Thyroid gland (tissue), 4 donors: ENCODE data around the gene DNAJB14. TPM values are rescaled to one million over a fixed set of nuclear protein-coding genes. Genes with fewer than 3 reads are reported as not detected.

Experiments used
- DNase-seq, 2 donors: peaks; one replicate each; pipeline ENCODE4 v3.0.0-alpha.2; 2019
- H3K27ac ChIP-seq, 3 donors: fragments of 200-600 bp; sonication (generic); 1 replicate in 2 of 3; 2 replicates in 1 of 3; pipeline ENCODE4 v1.5.1; 2016 to 2019; ENCODE audit warnings: mild to moderate bottlenecking in 1 of 3, moderate library complexity in 1 of 3
- H3K27me3 ChIP-seq: fragments of 200-600 bp; sonication (generic); one replicate; pipeline ENCODE4 v1.5.1; 2019
- H3K36me3 ChIP-seq, 2 donors: fragments of 200-600 bp; sonication (generic); one replicate each; pipeline ENCODE4 v1.5.1; 2016 to 2019
- H3K4me1 ChIP-seq, 2 donors: fragments of 200-600 bp; sonication (generic); one replicate each; pipeline ENCODE4 v1.5.1; 2017 to 2019
- H3K4me3 ChIP-seq, 3 donors: fragments of 200-600 bp; sonication (generic); replicated peaks in 1 of 3; 1 replicate in 2 of 3; 2 replicates in 1 of 3; pipeline ENCODE4 v1.5.1; 2016; ENCODE audit warnings: mild to moderate bottlenecking in 1 of 3
- H3K9me3 ChIP-seq: fragments of 200-600 bp; sonication (generic); one replicate; pipeline ENCODE4 v1.5.1; 2017
- CTCF ChIP-seq, 6 experiments: fragments of 200-600 bp in 3 of 6; fragments of 450-650 bp in 3 of 6; sonication (generic) in 3 of 6; IDR thresholded peaks; one replicate each; pipeline ENCODE4 v1.5.1; 2016 to 2019; ENCODE audit warnings: antibody characterized with exemption in 6 of 6, mild to moderate bottlenecking in 2 of 6, inconsistent platforms in 1 of 6, moderate library complexity in 1 of 6
- POLR2A ChIP-seq, 2 donors: fragments of 450-650 bp; IDR thresholded peaks; one replicate each; pipeline ENCODE4 v1.6.1; 2017; ENCODE audit warnings: antibody characterized with exemption in 2 of 2, mild to moderate bottlenecking in 2 of 2, moderate library complexity in 1 of 2
- WGBS, 2 donors: methylation state at CpG; one replicate each; pipeline ENCODE4 v1.1.5; 2017; 5-methylcytosine and 5-hydroxymethylcytosine counted together
- intact Hi-C: fragments of 100-400 bp; cut with DNase I; formaldehyde crosslinking; loops from one replicate; pipeline ENCODE4 v1.15.1; 2023
- total RNA-seq, 4 donors: library from RNA; depleted of rRNA; stranded (reverse); fragments of >200 nt; gene quantifications; one replicate each; pipeline ENCODE4 v1.2.3, GENCODE V29; 2016

Gene DNAJB14
- total RNA-seq, 4 donors from 2014 or later: 48.1 to 84.4 (median 72.3) TPM

- Histone ChIP-seq H3K4me3 (no peak overlapping the region), H3K27me3 (no peaks in the 10 kb centered on the region), H3K27ac (no peak overlapping the region), H3K9me3 (no peaks in the 10 kb centered on the region), H3K4me1 (no peaks in the 10 kb centered on the region), H3K36me3 (peaks cover 14 to 16% of the 10 kb centered on the region in 2 donors)
- 89 to 93% methylated on average over 4 of the region's 4 CpGs for WGBS, 2 donors
- DNase-seq: no peak
- TF ChIP-seq CTCF (IDR thresholded peaks at IDR 0.05): no peak
- TF ChIP-seq POLR2A (IDR thresholded peaks at IDR 0.05): no peak
- intact Hi-C loops: no loop called here
Observed at GRCh38 chr4:99886146-99886545, 60.3 kb downstream of the DNAJB14 start.

GRCh38 chr4:99885687-99886086 is 60.7 kb downstream of the DNAJB14 start:
- H3K4me3 ChIP-seq: no peak overlapping the region
- no peak overlapping the region for H3K27ac ChIP-seq
- intact Hi-C loops: no loop called here
- no peaks in the 10 kb centered on the region for H3K4me1 ChIP-seq
- TF ChIP-seq POLR2A (IDR thresholded peaks at IDR 0.05): no peak
- no peak for TF ChIP-seq CTCF (IDR thresholded peaks at IDR 0.05)
- no peaks in the 10 kb centered on the region for H3K27me3 ChIP-seq
- H3K36me3 ChIP-seq: peaks cover 17 to 21% of the 10 kb centered on the region in 2 donors
- H3K9me3 ChIP-seq: no peaks in the 10 kb centered on the region
- no peak for DNase-seq

GRCh38 chr4:99885063-99885664 is 61.3 kb downstream of the DNAJB14 start:
- no peaks in the 10 kb centered on the region for H3K9me3 ChIP-seq
- peak in 1 of 2 donors; percentile 2 for DNase-seq
- H3K27me3 ChIP-seq: no peaks in the 10 kb centered on the region
- intact Hi-C loops: no loop called here
- H3K36me3 ChIP-seq: peaks cover 22 to 26% of the 10 kb centered on the region in 2 donors
- H3K4me1 ChIP-seq: no peaks in the 10 kb centered on the region
- H3K27ac ChIP-seq: no peak overlapping the region
- no peak overlapping the region for H3K4me3 ChIP-seq
- 81 to 85% methylated on average over 2 of the region's 2 CpGs for WGBS, 2 donors
- TF ChIP-seq POLR2A (IDR thresholded peaks at IDR 0.05) (no peak), CTCF (IDR thresholded peaks at IDR 0.05) (peak in 4 of 6 experiments; percentile 28 to 64 (median 54))

GRCh38 chr4:99879458-99879857 is 67.0 kb downstream of the DNAJB14 start:
- Histone ChIP-seq H3K9me3 (no peaks in the 10 kb centered on the region), H3K4me1 (no peaks in the 10 kb centered on the region), H3K27me3 (no peaks in the 10 kb centered on the region), H3K4me3 (no peak overlapping the region), H3K36me3 (peaks cover 39 to 42% of the 10 kb centered on the region in 2 donors), H3K27ac (no peak overlapping the region)
- intact Hi-C loops: no loop called here
- DNase-seq: no peak
- 94 to 98% methylated on average over 3 of the region's 3 CpGs for WGBS, 2 donors
- no peak for TF ChIP-seq CTCF (IDR thresholded peaks at IDR 0.05)
- no peak for TF ChIP-seq POLR2A (IDR thresholded peaks at IDR 0.05)

GRCh38 chr4:99878604-99879003 is 67.8 kb downstream of the DNAJB14 start:
- intact Hi-C loops: no loop called here
- no peak for DNase-seq
- Histone ChIP-seq H3K36me3 (peaks cover 36 to 42% of the 10 kb centered on the region in 2 donors), H3K9me3 (no peaks in the 10 kb centered on the region), H3K4me3 (no peak overlapping the region), H3K27ac (no peak overlapping the region), H3K27me3 (no peaks in the 10 kb centered on the region), H3K4me1 (no peaks in the 10 kb centered on the region)
- TF ChIP-seq POLR2A (IDR thresholded peaks at IDR 0.05): no peak
- TF ChIP-seq CTCF (IDR thresholded peaks at IDR 0.05): no peak
